ENCODE data around the gene CLEC3A.

DNA sequence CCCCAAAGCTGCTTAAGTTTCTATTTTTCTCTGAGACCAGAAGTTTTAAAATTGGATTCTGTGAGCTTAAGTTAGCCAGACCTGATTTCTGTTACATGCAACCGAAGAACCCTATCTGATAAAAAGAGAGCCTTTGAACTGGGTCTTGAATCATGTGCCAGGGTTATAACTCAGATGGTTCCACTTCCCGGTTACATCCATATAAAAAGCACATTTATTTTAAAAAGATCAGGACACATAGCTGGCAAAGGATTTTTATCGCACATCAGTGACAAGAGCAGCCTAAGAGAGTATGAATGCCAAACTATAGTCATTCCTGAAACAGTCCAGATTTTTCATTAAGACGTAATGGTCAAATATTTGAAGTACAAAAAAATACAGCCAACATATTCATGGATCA is 32.5 kb upstream of the CLEC3A start:
- TF ChIP-seq, protein P1, sequence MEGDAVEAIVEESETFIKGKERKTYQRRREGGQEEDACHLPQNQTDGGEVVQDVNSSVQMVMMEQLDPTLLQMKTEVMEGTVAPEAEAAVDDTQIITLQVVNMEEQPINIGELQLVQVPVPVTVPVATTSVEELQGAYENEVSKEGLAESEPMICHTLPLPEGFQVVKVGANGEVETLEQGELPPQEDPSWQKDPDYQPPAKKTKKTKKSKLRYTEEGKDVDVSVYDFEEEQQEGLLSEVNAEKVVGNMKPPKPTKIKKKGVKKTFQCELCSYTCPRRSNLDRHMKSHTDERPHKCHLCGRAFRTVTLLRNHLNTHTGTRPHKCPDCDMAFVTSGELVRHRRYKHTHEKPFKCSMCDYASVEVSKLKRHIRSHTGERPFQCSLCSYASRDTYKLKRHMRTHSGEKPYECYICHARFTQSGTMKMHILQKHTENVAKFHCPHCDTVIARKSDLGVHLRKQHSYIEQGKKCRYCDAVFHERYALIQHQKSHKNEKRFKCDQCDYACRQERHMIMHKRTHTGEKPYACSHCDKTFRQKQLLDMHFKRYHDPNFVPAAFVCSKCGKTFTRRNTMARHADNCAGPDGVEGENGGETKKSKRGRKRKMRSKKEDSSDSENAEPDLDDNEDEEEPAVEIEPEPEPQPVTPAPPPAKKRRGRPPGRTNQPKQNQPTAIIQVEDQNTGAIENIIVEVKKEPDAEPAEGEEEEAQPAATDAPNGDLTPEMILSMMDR (IDR thresholded peaks at IDR 0.05) = no peak
- no peak for TF ChIP-seq POLR2A (IDR thresholded peaks at IDR 0.05)
